ENCODE data around the gene PDE6H. TPM values are rescaled to one million over a fixed set of nuclear protein-coding genes. Genes with fewer than 3 reads are reported as not detected.
A peak's percentile ranks its signal among the peaks of the same experiment; 100 is the strongest.

Gene PDE6H
- total and polyA plus RNA-seq, 4 donors: 0.08 to 0.88 TPM; not detected in 2

DNA sequence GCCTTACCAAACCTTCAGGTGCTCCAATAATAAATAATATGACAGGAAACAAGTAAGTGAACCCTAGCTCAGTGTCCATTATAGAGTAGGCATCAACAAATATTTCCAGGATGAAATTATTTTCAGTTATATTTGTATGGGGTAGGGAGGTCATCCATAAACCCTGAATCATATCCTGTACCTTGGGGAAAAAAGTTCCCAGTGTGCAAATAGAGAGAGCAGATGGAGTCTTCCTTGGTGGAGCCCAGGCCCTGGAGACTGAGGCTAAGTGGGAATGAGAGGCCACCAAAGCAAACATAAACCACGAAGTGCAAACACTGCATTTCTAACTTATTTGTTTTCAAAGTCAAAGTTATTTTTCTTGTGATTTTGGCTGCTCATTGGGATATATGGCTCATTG, 26.0 kb upstream of the PDE6H start:
- DNase-seq (no peak), ATAC-seq (ENCODE audit: insufficient read depth, low FRiP score) (no peak)
- no peak overlapping the region for H3K4me3 ChIP-seq
- TF ChIP-seq, protein P1, sequence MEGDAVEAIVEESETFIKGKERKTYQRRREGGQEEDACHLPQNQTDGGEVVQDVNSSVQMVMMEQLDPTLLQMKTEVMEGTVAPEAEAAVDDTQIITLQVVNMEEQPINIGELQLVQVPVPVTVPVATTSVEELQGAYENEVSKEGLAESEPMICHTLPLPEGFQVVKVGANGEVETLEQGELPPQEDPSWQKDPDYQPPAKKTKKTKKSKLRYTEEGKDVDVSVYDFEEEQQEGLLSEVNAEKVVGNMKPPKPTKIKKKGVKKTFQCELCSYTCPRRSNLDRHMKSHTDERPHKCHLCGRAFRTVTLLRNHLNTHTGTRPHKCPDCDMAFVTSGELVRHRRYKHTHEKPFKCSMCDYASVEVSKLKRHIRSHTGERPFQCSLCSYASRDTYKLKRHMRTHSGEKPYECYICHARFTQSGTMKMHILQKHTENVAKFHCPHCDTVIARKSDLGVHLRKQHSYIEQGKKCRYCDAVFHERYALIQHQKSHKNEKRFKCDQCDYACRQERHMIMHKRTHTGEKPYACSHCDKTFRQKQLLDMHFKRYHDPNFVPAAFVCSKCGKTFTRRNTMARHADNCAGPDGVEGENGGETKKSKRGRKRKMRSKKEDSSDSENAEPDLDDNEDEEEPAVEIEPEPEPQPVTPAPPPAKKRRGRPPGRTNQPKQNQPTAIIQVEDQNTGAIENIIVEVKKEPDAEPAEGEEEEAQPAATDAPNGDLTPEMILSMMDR (IDR thresholded peaks at IDR 0.05; ENCODE audit: control extremely low read depth, extremely low read depth): no peak
- no peak overlapping the region for H3K27ac ChIP-seq (ENCODE audit: low read depth in 1 of 2, low read length in 1 of 2)
- H3K27me3 ChIP-seq (ENCODE audit: control insufficient read depth in 3 of 3, insufficient read depth in 3 of 3, low read length in 2 of 3): no peaks in the 10 kb centered on the region
- no peak overlapping the region for H3K9ac ChIP-seq (ENCODE audit: insufficient read depth in 1 of 2, low read length in 2 of 2)
- H3K4me1 ChIP-seq (ENCODE audit: control insufficient read depth in 5 of 5, insufficient read depth in 5 of 5, low read length in 5 of 5): peaks cover 4 to 17% (median 11%) of the 10 kb centered on the region in 5 donors
- H3K36me3 ChIP-seq (ENCODE audit: control insufficient read depth in 4 of 4, insufficient read depth in 4 of 4, low read length in 4 of 4): peaks cover 0 to 12% (median 3%) of the 10 kb centered on the region in 4 donors
- WGBS, 2 donors: 71 to 100% methylated on average over 1 of the region's 1 CpG
- no peaks in the 10 kb centered on the region for H3K9me3 ChIP-seq (ENCODE audit: control insufficient read depth in 4 of 4, insufficient read depth in 3 of 4, low read length in 3 of 4)

DNA sequence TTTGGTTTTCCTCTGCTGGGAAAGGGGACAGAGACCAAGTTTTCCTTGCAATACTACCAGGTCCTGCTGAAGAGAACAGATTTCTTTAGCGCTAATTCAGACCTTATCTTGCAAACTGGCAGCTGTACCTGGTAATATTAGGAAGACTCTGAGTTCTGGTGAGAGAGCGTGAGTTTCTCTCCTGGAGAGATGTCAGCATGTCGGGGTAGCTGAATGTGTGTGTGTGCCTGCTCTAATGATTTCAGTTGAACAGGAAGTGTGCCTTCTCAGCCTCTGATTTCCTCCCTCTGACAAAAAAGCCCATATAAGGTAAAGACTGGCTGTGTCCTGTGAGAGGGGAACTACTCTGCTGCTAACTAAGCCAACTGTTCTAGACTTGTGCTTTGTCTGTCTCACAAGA, 24.2 kb upstream of the PDE6H start:
- ATAC-seq (ENCODE audit: insufficient read depth, low FRiP score) (peak; percentile 73), DNase-seq (peak; percentile 51 to 85 (median 85))
- H3K27ac ChIP-seq (ENCODE audit: low read depth in 1 of 2, low read length in 1 of 2): peak overlapping the region; percentile 46 to 73
- H3K4me3 ChIP-seq: no peak overlapping the region
- H3K27me3 ChIP-seq (ENCODE audit: control insufficient read depth in 3 of 3, insufficient read depth in 3 of 3, low read length in 2 of 3): no peaks in the 10 kb centered on the region
- peaks cover 0 to 9% (median 1%) of the 10 kb centered on the region in 4 donors for H3K36me3 ChIP-seq (ENCODE audit: control insufficient read depth in 4 of 4, insufficient read depth in 4 of 4, low read length in 4 of 4)
- WGBS, 2 donors: 16 to 23% methylated on average over 3 of the region's 3 CpGs
- H3K9me3 ChIP-seq (ENCODE audit: control insufficient read depth in 4 of 4, insufficient read depth in 3 of 4, low read length in 3 of 4): no peaks in the 10 kb centered on the region
- TF ChIP-seq, protein P1 (IDR thresholded peaks at IDR 0.05; ENCODE audit: control extremely low read depth, extremely low read depth): no peak
- H3K9ac ChIP-seq (ENCODE audit: insufficient read depth in 1 of 2, low read length in 2 of 2): no peak overlapping the region
- peaks cover 4 to 24% (median 12%) of the 10 kb centered on the region in 5 donors for H3K4me1 ChIP-seq (ENCODE audit: control insufficient read depth in 5 of 5, insufficient read depth in 5 of 5, low read length in 5 of 5)

DNA sequence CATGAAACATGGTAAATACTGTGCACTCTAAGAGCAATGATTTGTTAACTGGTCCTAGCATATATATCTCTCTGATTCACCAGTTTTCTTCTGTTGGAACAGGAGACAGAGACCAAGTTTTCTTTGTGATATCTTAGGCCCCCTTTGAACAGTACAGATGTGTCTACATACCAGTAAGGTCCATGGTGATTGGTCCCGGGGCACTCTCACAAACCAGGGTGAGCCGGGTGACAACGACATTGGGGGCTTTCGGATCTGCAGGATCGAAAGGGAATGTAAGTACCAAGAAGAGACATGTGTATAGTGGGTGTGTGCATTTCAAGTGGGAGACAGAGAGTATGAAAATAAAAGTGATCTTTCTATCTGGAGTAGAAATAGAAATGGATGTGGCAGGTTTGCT, 23.2 kb upstream of the PDE6H start:
- WGBS, 2 donors: 91 to 92% methylated on average over 5 of the region's 5 CpGs
- peaks cover 0 to 6% (median 1%) of the 10 kb centered on the region in 4 donors for H3K36me3 ChIP-seq (ENCODE audit: control insufficient read depth in 4 of 4, insufficient read depth in 4 of 4, low read length in 4 of 4)
- TF ChIP-seq, protein P1 (IDR thresholded peaks at IDR 0.05; ENCODE audit: control extremely low read depth, extremely low read depth): no peak
- H3K27me3 ChIP-seq (ENCODE audit: control insufficient read depth in 3 of 3, insufficient read depth in 3 of 3, low read length in 2 of 3): no peaks in the 10 kb centered on the region
- peaks cover 4 to 24% (median 12%) of the 10 kb centered on the region in 5 donors for H3K4me1 ChIP-seq (ENCODE audit: control insufficient read depth in 5 of 5, insufficient read depth in 5 of 5, low read length in 5 of 5)
- no peak for ATAC-seq (ENCODE audit: insufficient read depth, low FRiP score)
- H3K9me3 ChIP-seq (ENCODE audit: control insufficient read depth in 4 of 4, insufficient read depth in 3 of 4, low read length in 3 of 4): no peaks in the 10 kb centered on the region
- no peak for DNase-seq
- H3K27ac ChIP-seq (ENCODE audit: low read depth in 1 of 2, low read length in 1 of 2): no peak overlapping the region
- H3K4me3 ChIP-seq: no peak overlapping the region
- H3K9ac ChIP-seq (ENCODE audit: insufficient read depth in 1 of 2, low read length in 2 of 2): no peak overlapping the region

DNA sequence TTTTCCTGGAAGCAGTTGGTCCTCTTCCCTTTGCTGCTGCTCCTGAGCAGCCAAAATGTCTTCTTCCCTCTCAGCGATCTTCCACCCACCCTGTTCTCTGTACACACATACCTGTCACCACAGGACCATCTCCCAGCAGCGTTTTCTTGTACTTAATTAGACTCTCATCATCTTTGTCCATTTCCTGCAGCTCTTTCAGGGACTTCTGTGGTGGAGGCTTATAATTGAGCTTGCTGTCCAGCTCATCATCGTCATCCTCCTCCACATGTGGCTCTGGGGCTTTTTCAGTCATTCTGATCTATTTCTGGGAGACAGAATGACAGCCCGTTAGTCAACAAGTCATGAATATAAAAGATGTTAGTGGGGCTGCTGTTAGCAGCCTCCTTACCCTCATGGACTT, 22.4 kb upstream of the PDE6H start:
- TF ChIP-seq, protein P1 (IDR thresholded peaks at IDR 0.05; ENCODE audit: control extremely low read depth, extremely low read depth): no peak
- Histone ChIP-seq H3K27ac (ENCODE audit: low read depth in 1 of 2, low read length in 1 of 2) (peak overlapping the region; percentile 59 to 70), H3K36me3 (ENCODE audit: control insufficient read depth in 4 of 4, insufficient read depth in 4 of 4, low read length in 4 of 4) (peaks cover 0 to 5% (median 1%) of the 10 kb centered on the region in 4 donors), H3K27me3 (ENCODE audit: control insufficient read depth in 3 of 3, insufficient read depth in 3 of 3, low read length in 2 of 3) (no peaks in the 10 kb centered on the region), H3K4me3 (no peak overlapping the region), H3K4me1 (ENCODE audit: control insufficient read depth in 5 of 5, insufficient read depth in 5 of 5, low read length in 5 of 5) (peaks cover 4 to 24% (median 12%) of the 10 kb centered on the region in 5 donors), H3K9me3 (ENCODE audit: control insufficient read depth in 4 of 4, insufficient read depth in 3 of 4, low read length in 3 of 4) (no peaks in the 10 kb centered on the region), H3K9ac (ENCODE audit: insufficient read depth in 1 of 2, low read length in 2 of 2) (no peak overlapping the region)
- WGBS, 2 donors: 66 to 78% methylated on average over 4 of the region's 4 CpGs
- ATAC-seq (ENCODE audit: insufficient read depth, low FRiP score) (no peak), DNase-seq (no peak)

Measured in lung (tissue), 12 donors.